ENCODE data around the gene IRF9. TPM values are rescaled to one million over a fixed set of nuclear protein-coding genes. Genes with fewer than 3 reads are reported as not detected.

Gene IRF9
- total RNA-seq, 1 donor from 2014 or later: 229 TPM

GRCh38 chr14:24132976-24133375 is 28.1 kb upstream of the IRF9 start:
- ChIA-PET POLR2A (interaction anchor here (0.6 to 9.4 kb wide), 7 partner anchors 17 to 568 kb away, joined by 3 to 239 read pairs (median 7); partner anchors contain the start of genes DCAF11, IRF9, NRL and TM9SF1), CTCF (interaction anchor here (0.7 to 2.0 kb wide), 3 partner anchors 17 to 139 kb away, joined by 3 to 5 read pairs (median 5); partner anchors contain the start of gene NRL)
- Mint-ChIP-seq H3K36me3 (ENCODE audit: low read depth) (peaks cover 19% of the 10 kb centered on the region), H3K27me3 (no peaks in the 10 kb centered on the region), H3K4me1 (peaks cover 34% of the 10 kb centered on the region), H3K4me3 (no peak overlapping the region), H3K9me3 (no peaks in the 10 kb centered on the region), H3K27ac (no peak overlapping the region)
- no peak for ATAC-seq (ENCODE audit: low read depth)
- no peak for DNase-seq
- TF ChIP-seq, protein P1, sequence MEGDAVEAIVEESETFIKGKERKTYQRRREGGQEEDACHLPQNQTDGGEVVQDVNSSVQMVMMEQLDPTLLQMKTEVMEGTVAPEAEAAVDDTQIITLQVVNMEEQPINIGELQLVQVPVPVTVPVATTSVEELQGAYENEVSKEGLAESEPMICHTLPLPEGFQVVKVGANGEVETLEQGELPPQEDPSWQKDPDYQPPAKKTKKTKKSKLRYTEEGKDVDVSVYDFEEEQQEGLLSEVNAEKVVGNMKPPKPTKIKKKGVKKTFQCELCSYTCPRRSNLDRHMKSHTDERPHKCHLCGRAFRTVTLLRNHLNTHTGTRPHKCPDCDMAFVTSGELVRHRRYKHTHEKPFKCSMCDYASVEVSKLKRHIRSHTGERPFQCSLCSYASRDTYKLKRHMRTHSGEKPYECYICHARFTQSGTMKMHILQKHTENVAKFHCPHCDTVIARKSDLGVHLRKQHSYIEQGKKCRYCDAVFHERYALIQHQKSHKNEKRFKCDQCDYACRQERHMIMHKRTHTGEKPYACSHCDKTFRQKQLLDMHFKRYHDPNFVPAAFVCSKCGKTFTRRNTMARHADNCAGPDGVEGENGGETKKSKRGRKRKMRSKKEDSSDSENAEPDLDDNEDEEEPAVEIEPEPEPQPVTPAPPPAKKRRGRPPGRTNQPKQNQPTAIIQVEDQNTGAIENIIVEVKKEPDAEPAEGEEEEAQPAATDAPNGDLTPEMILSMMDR (IDR thresholded peaks at IDR 0.05): no peak
- intact Hi-C loops (cut with micrococcal nuclease): no loop called here

DNA sequence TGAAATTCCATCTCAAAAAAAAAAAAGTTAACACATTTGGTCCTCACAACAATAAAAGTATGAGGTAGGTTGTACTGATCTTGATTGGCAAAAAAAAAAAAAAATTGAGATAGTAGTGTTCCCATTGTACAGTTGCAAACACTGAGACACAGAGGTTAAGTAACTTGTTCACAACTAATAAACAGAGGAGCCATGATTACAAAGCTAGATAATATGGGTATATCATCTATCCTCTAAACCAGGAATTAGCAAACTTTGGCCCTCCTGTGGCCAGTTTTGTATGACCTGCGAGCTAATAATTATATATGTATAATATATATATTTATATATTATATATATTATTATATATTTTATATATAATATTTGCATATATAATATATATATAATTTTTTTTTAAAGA is 27.3 kb upstream of the IRF9 start:
- CTCF ChIA-PET: interaction anchor here (1.1 to 1.5 kb wide), 3 partner anchors 9 to 20 kb away, joined by 3 to 5 read pairs (median 5); no protein-coding TSS in a partner anchor
- intact Hi-C loops (cut with micrococcal nuclease): no loop called here
- POLR2A ChIA-PET: interaction anchor here (0.5 to 9.4 kb wide), 9 partner anchors 13 to 1123 kb away, joined by 3 to 239 read pairs (median 4); partner anchors contain the start of genes DCAF11, IRF9, NRL and PSME2
- Mint-ChIP-seq H3K4me1 (peaks cover 36% of the 10 kb centered on the region), H3K9me3 (no peaks in the 10 kb centered on the region), H3K27ac (no peak overlapping the region), H3K4me3 (no peak overlapping the region), H3K27me3 (no peaks in the 10 kb centered on the region), H3K36me3 (ENCODE audit: low read depth) (peaks cover 27% of the 10 kb centered on the region)
- no peak for ATAC-seq (ENCODE audit: low read depth)
- TF ChIP-seq, protein P1 (IDR thresholded peaks at IDR 0.05): no peak
- no peak for DNase-seq

DNA sequence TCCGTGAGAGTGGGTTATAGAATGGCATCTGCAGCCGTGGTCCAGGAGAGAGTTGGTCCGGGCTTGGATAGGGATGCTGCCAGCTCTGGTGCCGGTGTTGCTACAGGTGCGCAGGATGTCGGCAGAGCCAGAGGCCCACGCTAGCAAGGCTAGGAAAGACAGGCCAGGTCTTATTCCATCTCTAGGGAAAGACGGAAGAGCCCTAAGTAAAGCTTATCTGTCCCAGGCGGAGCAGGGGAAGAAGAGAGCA is 25.6 kb upstream of the IRF9 start:
- Mint-ChIP-seq H3K36me3 (ENCODE audit: low read depth) (peaks cover 39% of the 10 kb centered on the region), H3K9me3 (no peaks in the 10 kb centered on the region), H3K27me3 (no peaks in the 10 kb centered on the region), H3K4me3 (peak overlapping the region; percentile 91), H3K4me1 (peaks cover 52% of the 10 kb centered on the region), H3K27ac (peak overlapping the region; percentile 90)
- ATAC-seq (ENCODE audit: low read depth) (no peak), DNase-seq (no peak)
- TF ChIP-seq, protein P1 (IDR thresholded peaks at IDR 0.05): no peak
- CTCF ChIA-PET: interaction anchor here (1.0 to 2.7 kb wide), 8 partner anchors 11 to 27 kb away, joined by 3 to 13 read pairs (median 5); partner anchors contain the start of genes DCAF11, IRF9, NRL and PSME2
- intact Hi-C loops (cut with micrococcal nuclease): loop anchor here (1.0 kb wide), 1 partner anchor 12 kb away; no protein-coding TSS in a partner anchor
- POLR2A ChIA-PET: interaction anchor here (0.6 to 9.4 kb wide), 28 partner anchors 9 to 1263 kb away, joined by 3 to 239 read pairs (median 8); partner anchors contain the start of genes CHMP4A, DCAF11, IPO4 and IRF9

DNA sequence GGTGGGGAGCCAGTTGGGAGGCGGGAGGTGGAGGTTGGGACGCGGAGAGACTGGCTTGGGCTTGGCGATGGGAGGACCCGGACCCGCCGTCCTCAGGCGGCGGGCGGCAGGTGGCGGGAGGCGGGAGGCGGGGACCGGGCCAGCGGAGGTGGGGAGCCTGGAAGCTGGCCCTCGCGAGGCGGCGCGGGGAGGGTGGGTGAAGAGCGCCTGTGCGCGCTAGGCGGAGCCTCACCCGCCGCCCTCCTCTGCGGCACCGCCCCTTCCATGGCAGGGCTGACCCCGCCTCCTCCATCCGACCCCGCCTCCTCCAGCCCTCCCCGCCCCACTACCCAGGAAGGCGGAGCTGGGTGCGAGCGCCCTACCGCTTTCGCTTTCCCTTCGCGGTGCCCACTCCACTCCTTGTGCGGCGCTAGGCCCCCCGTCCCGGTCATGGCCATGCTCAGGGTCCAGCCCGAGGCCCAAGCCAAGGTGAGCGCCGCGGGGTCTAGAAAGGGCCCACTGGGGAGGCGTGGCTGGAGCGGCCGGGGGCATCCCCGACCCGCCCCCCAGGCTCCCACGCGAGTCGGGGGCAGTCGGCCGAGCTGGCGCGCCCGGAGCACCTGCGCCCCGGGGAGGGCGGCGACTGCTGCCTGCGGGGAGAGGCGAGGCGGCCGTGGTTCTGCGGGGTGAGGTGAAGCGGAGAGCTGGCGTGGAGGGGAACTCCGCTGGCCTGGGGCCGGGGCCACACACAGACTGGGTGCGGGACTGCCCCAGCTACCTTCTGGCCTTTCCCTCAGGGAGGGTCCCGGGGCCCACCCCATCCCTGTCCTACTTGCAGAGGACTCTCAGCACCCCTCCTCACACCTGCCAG is 25.0 kb upstream of the IRF9 start, which contains the start of gene PSME1:
Gene PSME1 (plus strand): TSS at position 361 of the 850 bp plus-strand sequence. CDS start 69 bp downstream, at position 430.
- ATAC-seq (ENCODE audit: low read depth) (peak; percentile 97), DNase-seq (peak; percentile 94)
- intact Hi-C loops (cut with micrococcal nuclease): loop anchor here (1.0 kb wide), 7 partner anchors 10 to 295 kb away; partner anchors contain the start of genes DCAF11, IRF9, NRL and PCK2
- Mint-ChIP-seq H3K9me3 (no peaks in the 10 kb centered on the region), H3K4me1 (peaks cover 57% of the 10 kb centered on the region), H3K27ac (peak within 1 kb of the TSS; percentile 90), H3K4me3 (peak within 1 kb of the TSS; percentile 91), H3K27me3 (no peaks in the 10 kb centered on the region), H3K36me3 (ENCODE audit: low read depth) (peaks cover 36% of the 10 kb centered on the region)
- ChIA-PET POLR2A (interaction anchor here (0.6 to 9.4 kb wide), 36 partner anchors 9 to 1264 kb away, joined by 3 to 239 read pairs (median 5); partner anchors contain the start of genes CHMP4A, DCAF11, IPO4 and IRF9), CTCF (interaction anchor here (1.0 to 2.7 kb wide), 8 partner anchors 10 to 27 kb away, joined by 3 to 13 read pairs (median 5); partner anchors contain the start of genes DCAF11, IRF9, NRL and PSME2)
- TF ChIP-seq, protein P1 (IDR thresholded peaks at IDR 0.05): no peak
